ENCODE data around the gene EMILIN2. TPM values are rescaled to one million over a fixed set of nuclear protein-coding genes. Genes with fewer than 3 reads are reported as not detected.
"Not testable (repeated sequence)": the region's sequence is repeated elsewhere in the genome, so short reads cannot be mapped to it uniquely, and the experiment has no call there.

EMILIN2 gene
- polyA plus RNA-seq, 2 of the 4 experiments (the other 2 are of a cell fraction): 5.4 to 7.8 TPM

DNA sequence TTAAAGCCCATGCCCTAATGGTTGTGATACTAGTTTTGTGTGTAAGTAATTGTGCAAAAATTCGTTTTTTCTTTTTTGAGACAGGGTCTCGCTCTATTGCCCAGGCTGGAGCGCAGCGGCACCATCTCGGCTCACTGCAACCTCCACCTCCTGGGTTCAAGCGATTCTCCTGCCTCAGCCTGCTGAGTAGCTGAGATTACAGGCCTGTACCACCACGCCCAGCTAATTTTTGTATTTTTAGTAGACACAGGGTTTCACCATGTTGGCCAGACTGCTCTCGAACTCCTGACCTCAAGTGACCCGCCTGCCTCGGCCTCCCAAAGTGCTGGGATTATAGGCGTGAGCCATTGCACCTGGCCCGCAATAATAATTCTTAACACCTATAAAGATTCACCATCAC is 5.7 kb downstream of the EMILIN2 start:
- WGBS (ENCODE audit: missing lambda C conversion rate): 63% methylated on average over 12 of the region's 12 CpGs
- H3K4me3 ChIP-seq; ATAC-seq; DNase-seq (ENCODE audit: low read depth in 1 of 2, low spot score in 1 of 2); CTCF ChIA-PET; H3K4me1 ChIP-seq; H3K4me2 ChIP-seq; FAIRE-seq; POLR2A ChIA-PET; H3K9me3 ChIP-seq; H3K27ac ChIP-seq: not testable (repeated sequence)

DNA sequence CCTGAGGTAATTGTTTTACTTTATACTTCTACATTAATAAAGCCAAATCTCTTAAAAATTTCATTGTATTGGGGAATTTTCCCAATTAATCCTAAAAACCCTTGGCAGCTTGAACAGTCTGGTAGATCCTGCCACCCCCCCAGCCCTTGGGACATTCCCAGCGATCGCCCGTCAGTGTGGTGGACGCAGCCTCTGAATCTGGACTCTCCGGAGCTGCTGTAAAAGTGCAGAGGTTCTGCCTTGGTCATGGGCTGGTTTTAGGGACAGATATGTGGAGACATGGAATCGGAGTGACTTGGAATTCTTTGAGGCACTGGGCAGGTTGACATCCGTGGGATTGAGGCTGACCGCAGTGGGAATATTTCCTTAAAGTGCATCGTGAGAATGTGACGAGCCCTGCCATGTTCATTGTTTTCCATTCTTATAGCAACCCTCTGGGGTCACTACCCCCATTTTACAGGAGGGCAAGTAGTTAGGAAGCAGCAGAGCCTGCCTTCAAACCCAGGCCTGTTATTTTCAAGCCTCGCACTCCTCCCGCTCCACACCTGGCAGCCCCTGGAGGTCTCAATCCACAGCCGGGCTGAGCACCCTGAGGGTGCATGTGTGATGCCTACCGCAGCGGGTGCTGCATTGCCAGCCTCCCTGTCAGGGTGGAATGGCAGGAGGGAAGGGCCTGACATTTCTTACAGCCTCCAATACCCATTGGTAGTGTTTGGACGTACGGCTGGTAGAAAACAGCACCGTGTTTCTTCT is 6.5 kb downstream of the EMILIN2 start:
- CTCF ChIA-PET: no interaction called here
- H3K27ac ChIP-seq: no peak overlapping the region
- TF ChIP-seq, protein P1, sequence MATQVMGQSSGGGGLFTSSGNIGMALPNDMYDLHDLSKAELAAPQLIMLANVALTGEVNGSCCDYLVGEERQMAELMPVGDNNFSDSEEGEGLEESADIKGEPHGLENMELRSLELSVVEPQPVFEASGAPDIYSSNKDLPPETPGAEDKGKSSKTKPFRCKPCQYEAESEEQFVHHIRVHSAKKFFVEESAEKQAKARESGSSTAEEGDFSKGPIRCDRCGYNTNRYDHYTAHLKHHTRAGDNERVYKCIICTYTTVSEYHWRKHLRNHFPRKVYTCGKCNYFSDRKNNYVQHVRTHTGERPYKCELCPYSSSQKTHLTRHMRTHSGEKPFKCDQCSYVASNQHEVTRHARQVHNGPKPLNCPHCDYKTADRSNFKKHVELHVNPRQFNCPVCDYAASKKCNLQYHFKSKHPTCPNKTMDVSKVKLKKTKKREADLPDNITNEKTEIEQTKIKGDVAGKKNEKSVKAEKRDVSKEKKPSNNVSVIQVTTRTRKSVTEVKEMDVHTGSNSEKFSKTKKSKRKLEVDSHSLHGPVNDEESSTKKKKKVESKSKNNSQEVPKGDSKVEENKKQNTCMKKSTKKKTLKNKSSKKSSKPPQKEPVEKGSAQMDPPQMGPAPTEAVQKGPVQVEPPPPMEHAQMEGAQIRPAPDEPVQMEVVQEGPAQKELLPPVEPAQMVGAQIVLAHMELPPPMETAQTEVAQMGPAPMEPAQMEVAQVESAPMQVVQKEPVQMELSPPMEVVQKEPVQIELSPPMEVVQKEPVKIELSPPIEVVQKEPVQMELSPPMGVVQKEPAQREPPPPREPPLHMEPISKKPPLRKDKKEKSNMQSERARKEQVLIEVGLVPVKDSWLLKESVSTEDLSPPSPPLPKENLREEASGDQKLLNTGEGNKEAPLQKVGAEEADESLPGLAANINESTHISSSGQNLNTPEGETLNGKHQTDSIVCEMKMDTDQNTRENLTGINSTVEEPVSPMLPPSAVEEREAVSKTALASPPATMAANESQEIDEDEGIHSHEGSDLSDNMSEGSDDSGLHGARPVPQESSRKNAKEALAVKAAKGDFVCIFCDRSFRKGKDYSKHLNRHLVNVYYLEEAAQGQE (IDR thresholded peaks at IDR 0.05): no peak
- TF ChIP-seq, protein P2, sequence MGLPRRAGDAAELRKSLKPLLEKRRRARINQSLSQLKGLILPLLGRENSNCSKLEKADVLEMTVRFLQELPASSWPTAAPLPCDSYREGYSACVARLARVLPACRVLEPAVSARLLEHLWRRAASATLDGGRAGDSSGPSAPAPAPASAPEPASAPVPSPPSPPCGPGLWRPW (IDR thresholded peaks at IDR 0.05): no peak
- TF ChIP-seq CBX8 (IDR thresholded peaks at IDR 0.05) (no peak), GATA3 (IDR thresholded peaks at IDR 0.05; ENCODE audit: borderline replicate concordance) (no peak), CHD4 (IDR thresholded peaks at IDR 0.05; ENCODE audit: borderline replicate concordance) (no peak), HDAC2 (IDR thresholded peaks at IDR 0.05) (no peak), KDM5A (IDR thresholded peaks at IDR 0.05) (no peak), ESRRA (IDR thresholded peaks at IDR 0.05; ENCODE audit: borderline replicate concordance, low read length) (no peak), ZNF302 (CRISPR knock-in tag; IDR thresholded peaks at IDR 0.05) (no peak), EHMT2 (IDR thresholded peaks at IDR 0.05; ENCODE audit: low read depth) (no peak), POLR2AphosphoS2 (conservative IDR thresholded peaks at IDR 0.05; ENCODE audit: low read length) (no peak), FOSB (CRISPR knock-in tag; IDR thresholded peaks at IDR 0.05) (no peak), EHF (CRISPR knock-in tag; IDR thresholded peaks at IDR 0.05) (no peak), TP53 (CRISPR knock-in tag; IDR thresholded peaks at IDR 0.05) (no peak), MYC (IDR thresholded peaks at IDR 0.05; ENCODE audit: borderline replicate concordance, low read length) (no peak)
- TF ChIP-seq, protein P3, sequence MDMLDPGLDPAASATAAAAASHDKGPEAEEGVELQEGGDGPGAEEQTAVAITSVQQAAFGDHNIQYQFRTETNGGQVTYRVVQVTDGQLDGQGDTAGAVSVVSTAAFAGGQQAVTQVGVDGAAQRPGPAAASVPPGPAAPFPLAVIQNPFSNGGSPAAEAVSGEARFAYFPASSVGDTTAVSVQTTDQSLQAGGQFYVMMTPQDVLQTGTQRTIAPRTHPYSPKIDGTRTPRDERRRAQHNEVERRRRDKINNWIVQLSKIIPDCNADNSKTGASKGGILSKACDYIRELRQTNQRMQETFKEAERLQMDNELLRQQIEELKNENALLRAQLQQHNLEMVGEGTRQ (IDR thresholded peaks at IDR 0.05): no peak
- WGBS (ENCODE audit: missing lambda C conversion rate): 79% methylated on average over 18 of the region's 18 CpGs
- ATAC-seq (no peak; a peak in 1 of 6 replicates), FAIRE-seq (no peak), DNase-seq (ENCODE audit: low read depth in 1 of 2, low spot score in 1 of 2) (no peak)
- no peaks in the 10 kb centered on the region for H3K9me3 ChIP-seq
- no peak overlapping the region for H3K4me3 ChIP-seq
- POLR2A ChIA-PET: no interaction called here
- H3K4me1 ChIP-seq: 0 out of 3 replicates have a peak, but pooled peaks cover 4% of the 10 kb centered on the region
- no peak overlapping the region for H3K4me2 ChIP-seq

DNA sequence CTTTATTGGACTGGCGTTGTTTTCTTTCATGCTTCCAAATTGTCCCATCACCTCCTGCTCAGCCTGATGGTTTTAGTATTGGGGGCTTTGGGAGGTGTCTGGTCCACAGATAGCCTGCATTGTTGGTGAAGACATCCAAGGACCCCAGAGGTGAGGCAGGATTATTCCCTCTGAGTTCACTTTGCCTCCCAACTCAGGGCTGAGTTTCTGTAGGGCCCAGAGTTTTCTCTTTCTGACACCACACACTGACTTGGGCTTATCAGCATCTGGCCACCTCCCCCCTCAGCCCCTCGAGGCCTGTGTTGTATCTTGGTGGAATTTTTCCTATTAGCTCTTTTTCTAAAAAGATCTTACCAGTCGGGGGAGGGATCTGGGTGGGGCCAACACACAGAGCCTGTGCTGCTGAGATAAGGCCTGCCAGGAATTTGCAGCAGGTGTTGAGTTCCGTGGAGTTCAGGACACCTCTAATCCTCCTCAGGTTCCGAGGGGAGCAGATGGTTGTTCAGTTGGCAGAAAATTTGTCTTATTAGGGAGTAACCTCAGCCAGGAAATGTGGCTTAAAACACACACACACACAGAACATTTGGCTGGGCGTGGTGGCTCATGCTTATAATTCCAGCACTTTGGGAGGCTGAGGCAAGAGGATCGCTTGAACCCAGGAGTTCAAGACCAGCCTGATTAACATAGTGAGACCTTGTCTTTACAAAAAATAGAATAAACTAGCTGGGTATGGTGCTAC is 7.3 kb downstream of the EMILIN2 start:
- Histone ChIP-seq H3K27ac (no peak overlapping the region), H3K4me3 (no peak overlapping the region), H3K4me1 (0 out of 3 replicates have a peak, but pooled peaks cover 4% of the 10 kb centered on the region), H3K4me2 (no peak overlapping the region), H3K9me3 (no peaks in the 10 kb centered on the region)
- ATAC-seq: no peak
- POLR2A ChIA-PET: no interaction called here
- DNase-seq (ENCODE audit: low read depth in 1 of 2, low spot score in 1 of 2): no peak
- 60% methylated on average over 5 of the region's 7 CpGs for WGBS (ENCODE audit: missing lambda C conversion rate)
- CTCF ChIA-PET: no interaction called here
- FAIRE-seq: no peak
- TF ChIP-seq RCOR1 (IDR thresholded peaks at IDR 0.05; ENCODE audit: low read depth, low read length) (no peak), CHD2 (IDR thresholded peaks at IDR 0.05; ENCODE audit: low read length, partially characterized antibody) (no peak), HEYL (CRISPR knock-in tag; IDR thresholded peaks at IDR 0.05) (no peak), HOXA7 (CRISPR knock-in tag; IDR thresholded peaks at IDR 0.05) (no peak), PHF8 (IDR thresholded peaks at IDR 0.05; ENCODE audit: borderline replicate concordance, low read depth) (no peak), FOSL2 (IDR thresholded peaks at IDR 0.05) (no peak), FOSL2 (CRISPR knock-in tag; IDR thresholded peaks at IDR 0.05) (no peak), HOXB13 (CRISPR knock-in tag; IDR thresholded peaks at IDR 0.05; ENCODE audit: low read depth) (no peak), NPAS2 (CRISPR knock-in tag; IDR thresholded peaks at IDR 0.05; ENCODE audit: borderline replicate concordance) (no peak), EHF (CRISPR knock-in tag; IDR thresholded peaks at IDR 0.05) (no peak), RFX5 (IDR thresholded peaks at IDR 0.05) (no peak), MYC (IDR thresholded peaks at IDR 0.05; ENCODE audit: borderline replicate concordance, low read length) (no peak), HOXB5 (CRISPR knock-in tag; IDR thresholded peaks at IDR 0.05) (no peak)
- TF ChIP-seq, protein P4, sequence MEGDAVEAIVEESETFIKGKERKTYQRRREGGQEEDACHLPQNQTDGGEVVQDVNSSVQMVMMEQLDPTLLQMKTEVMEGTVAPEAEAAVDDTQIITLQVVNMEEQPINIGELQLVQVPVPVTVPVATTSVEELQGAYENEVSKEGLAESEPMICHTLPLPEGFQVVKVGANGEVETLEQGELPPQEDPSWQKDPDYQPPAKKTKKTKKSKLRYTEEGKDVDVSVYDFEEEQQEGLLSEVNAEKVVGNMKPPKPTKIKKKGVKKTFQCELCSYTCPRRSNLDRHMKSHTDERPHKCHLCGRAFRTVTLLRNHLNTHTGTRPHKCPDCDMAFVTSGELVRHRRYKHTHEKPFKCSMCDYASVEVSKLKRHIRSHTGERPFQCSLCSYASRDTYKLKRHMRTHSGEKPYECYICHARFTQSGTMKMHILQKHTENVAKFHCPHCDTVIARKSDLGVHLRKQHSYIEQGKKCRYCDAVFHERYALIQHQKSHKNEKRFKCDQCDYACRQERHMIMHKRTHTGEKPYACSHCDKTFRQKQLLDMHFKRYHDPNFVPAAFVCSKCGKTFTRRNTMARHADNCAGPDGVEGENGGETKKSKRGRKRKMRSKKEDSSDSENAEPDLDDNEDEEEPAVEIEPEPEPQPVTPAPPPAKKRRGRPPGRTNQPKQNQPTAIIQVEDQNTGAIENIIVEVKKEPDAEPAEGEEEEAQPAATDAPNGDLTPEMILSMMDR (IDR thresholded peaks at IDR 0.05): no peak
